GM23248 (cell line): ENCODE measurements around the gene AP3D1.

Experiments
- EZH2 ChIP-seq: fragments of 200-600 bp; sonication (generic); IDR thresholded peaks from 2 replicates; pipeline ENCODE4 v1.6.1; 2018; ENCODE audit warnings: antibody characterized with exemption, mild to moderate bottlenecking; ENCODE audit not compliant: insufficient read depth, poor library complexity, severe bottlenecking
- EZH2phosphoT487 ChIP-seq: fragments of 200-600 bp; sonication (generic); IDR thresholded peaks from 2 replicates; pipeline ENCODE4 v1.6.1; 2018; ENCODE audit warnings: antibody characterized with exemption, moderate library complexity, mild to moderate bottlenecking, low read depth; ENCODE audit not compliant: insufficient read depth

GRCh38 chr19:2136796-2137195 is 14.6 kb downstream of the AP3D1 start:
- TF ChIP-seq EZH2phosphoT487 (no peak), EZH2 (no peak)
